GM21381 (cell line): Measurements from ENCODE around the gene TRIM8.

Experiments
- ATAC-seq: cut with Tn5 transposase; IDR thresholded peaks from one replicate; pipeline ENCODE4 v1.9.1; 2021; ENCODE audit warnings: mild to moderate bottlenecking, moderate library complexity; ENCODE audit not compliant: unreplicated experiment

TRIM8 gene

GRCh38 chr10:102631525-102632393 lies 12.5 kb upstream of the TRIM8 start:
- ATAC-seq = no peak

GRCh38 chr10:102632394-102633111 lies 11.7 kb upstream of the TRIM8 start:
- ATAC-seq = no peak

GRCh38 chr10:102633287-102633686 lies 11.0 kb upstream of the TRIM8 start:
- ATAC-seq = no peak

GRCh38 chr10:102633848-102634247 lies 10.4 kb upstream of the TRIM8 start:
- no peak for ATAC-seq

- ATAC-seq = no peak
Measured at GRCh38 chr10:102634686-102635085, 9.6 kb upstream of the TRIM8 start.

GRCh38 chr10:102635377-102635776 lies 8.9 kb upstream of the TRIM8 start:
- ATAC-seq = no peak

GRCh38 chr10:102639537-102639936 lies 4.7 kb upstream of the TRIM8 start:
- no peak for ATAC-seq

GRCh38 chr10:102641402-102641801 lies 2.9 kb upstream of the TRIM8 start:
- no peak for ATAC-seq

GRCh38 chr10:102641880-102642735 lies 2.2 kb upstream of the TRIM8 start:
- peak; percentile 51 for ATAC-seq

- no peak for ATAC-seq
Measured at GRCh38 chr10:102642736-102643335, 1.4 kb upstream of the TRIM8 start.

- no peak for ATAC-seq
Measured at GRCh38 chr10:102643336-102644065, 778 bp upstream of the TRIM8 start.

GRCh38 chr10:102644646-102645387 lies 538 bp downstream of the TRIM8 start:
- ATAC-seq = no peak

- ATAC-seq = no peak
Measured at GRCh38 chr10:102645388-102645740, 1.1 kb downstream of the TRIM8 start.

- peak; percentile 30 for ATAC-seq
Measured at GRCh38 chr10:102645741-102646609, 1.7 kb downstream of the TRIM8 start.

- ATAC-seq = no peak
Measured at GRCh38 chr10:102646610-102647442, 2.5 kb downstream of the TRIM8 start.

GRCh38 chr10:102647443-102648268 lies 3.4 kb downstream of the TRIM8 start:
- no peak for ATAC-seq
